ENCODE results near the gene CDKN1A.

The CDKN1A gene

DNA sequence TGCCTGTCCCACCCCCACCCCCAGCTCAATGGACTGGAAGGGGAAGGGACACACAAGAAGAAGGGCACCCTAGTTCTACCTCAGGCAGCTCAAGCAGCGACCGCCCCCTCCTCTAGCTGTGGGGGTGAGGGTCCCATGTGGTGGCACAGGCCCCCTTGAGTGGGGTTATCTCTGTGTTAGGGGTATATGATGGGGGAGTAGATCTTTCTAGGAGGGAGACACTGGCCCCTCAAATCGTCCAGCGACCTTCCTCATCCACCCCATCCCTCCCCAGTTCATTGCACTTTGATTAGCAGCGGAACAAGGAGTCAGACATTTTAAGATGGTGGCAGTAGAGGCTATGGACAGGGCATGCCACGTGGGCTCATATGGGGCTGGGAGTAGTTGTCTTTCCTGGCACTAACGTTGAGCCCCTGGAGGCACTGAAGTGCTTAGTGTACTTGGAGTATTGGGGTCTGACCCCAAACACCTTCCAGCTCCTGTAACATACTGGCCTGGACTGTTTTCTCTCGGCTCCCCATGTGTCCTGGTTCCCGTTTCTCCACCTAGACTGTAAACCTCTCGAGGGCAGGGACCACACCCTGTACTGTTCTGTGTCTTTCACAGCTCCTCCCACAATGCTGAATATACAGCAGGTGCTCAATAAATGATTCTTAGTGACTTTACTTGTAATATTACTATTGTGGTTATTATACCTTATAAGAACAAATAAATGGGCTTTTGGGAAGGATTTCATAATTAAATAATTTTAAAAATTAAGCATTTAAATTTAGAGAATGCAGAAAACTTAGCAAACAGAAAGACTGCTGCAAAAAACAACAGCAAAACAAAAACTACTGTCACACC is 8.4 kb downstream of the CDKN1A start:
- no peak for DNase-seq (ENCODE audit: low read depth)
- TF ChIP-seq, protein P1, sequence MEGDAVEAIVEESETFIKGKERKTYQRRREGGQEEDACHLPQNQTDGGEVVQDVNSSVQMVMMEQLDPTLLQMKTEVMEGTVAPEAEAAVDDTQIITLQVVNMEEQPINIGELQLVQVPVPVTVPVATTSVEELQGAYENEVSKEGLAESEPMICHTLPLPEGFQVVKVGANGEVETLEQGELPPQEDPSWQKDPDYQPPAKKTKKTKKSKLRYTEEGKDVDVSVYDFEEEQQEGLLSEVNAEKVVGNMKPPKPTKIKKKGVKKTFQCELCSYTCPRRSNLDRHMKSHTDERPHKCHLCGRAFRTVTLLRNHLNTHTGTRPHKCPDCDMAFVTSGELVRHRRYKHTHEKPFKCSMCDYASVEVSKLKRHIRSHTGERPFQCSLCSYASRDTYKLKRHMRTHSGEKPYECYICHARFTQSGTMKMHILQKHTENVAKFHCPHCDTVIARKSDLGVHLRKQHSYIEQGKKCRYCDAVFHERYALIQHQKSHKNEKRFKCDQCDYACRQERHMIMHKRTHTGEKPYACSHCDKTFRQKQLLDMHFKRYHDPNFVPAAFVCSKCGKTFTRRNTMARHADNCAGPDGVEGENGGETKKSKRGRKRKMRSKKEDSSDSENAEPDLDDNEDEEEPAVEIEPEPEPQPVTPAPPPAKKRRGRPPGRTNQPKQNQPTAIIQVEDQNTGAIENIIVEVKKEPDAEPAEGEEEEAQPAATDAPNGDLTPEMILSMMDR (IDR thresholded peaks at IDR 0.05; ENCODE audit: control insufficient read depth, insufficient read depth, low read depth, low read length, missing control alignments) = no peak

DNA sequence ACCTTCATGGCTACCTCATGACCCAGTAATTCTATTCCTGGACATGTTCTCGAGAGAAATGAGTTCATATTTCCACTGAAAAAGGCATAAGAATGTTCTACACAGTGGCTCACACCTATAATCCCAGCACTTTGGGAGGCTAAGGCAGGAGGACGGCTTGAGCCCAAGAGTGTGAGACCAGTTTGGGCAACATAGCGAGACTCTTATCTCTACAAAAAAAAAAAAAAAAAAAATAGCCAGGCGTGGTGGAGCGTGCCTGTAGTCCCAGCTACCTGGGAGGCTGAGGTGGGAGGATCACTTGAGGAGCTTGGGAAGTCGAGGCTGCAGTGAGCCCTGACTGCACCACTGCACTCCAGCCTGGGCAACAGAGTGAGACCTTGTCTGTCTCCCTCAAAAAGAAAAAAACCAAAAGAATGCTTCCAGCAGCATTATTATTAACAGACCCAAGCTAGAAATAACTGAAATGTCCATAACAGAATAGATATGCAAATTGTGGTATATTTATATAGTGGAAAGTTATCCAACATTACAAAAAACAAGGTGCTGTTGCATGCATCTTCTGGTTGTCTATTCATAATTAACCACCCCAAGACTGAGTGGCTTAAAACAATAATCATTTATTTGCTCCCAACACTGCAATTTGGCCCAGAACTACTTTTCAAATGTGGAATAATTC is 9.7 kb downstream of the CDKN1A start:
- H3K4me3 ChIP-seq (ENCODE audit: control insufficient read depth, low read depth, low read length) = no peak overlapping the region
- DNase-seq (ENCODE audit: low read depth) = no peak
- TF ChIP-seq, protein P1 (IDR thresholded peaks at IDR 0.05; ENCODE audit: control insufficient read depth, insufficient read depth, low read depth, low read length, missing control alignments) = no peak

More for the DNA sequence above, 8.4 kb downstream of the CDKN1A start:
- H3K4me3 ChIP-seq (ENCODE audit: control insufficient read depth, low read depth, low read length) = no peak overlapping the region

DNA sequence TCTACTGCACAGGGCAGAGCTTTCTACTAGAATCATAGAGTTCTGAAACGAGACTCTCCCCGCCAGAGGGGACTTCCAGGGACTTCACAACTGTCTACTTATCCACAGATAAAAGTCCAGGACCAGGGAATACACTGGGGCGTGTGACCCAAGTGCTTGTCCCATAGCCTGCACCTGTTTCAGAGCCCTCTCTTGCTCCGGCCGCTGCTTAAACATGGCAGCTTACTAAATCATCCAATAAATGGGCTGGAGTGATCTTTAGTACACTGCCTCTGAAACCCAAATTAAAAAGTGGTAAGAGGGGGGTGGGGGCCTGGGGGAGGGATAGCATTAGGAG is 10.2 kb downstream of the CDKN1A start:
- no peak overlapping the region for H3K4me3 ChIP-seq (ENCODE audit: control insufficient read depth, low read depth, low read length)
- TF ChIP-seq, protein P1 (IDR thresholded peaks at IDR 0.05; ENCODE audit: control insufficient read depth, insufficient read depth, low read depth, low read length, missing control alignments) = no peak
- DNase-seq (ENCODE audit: low read depth) = no peak

DNA sequence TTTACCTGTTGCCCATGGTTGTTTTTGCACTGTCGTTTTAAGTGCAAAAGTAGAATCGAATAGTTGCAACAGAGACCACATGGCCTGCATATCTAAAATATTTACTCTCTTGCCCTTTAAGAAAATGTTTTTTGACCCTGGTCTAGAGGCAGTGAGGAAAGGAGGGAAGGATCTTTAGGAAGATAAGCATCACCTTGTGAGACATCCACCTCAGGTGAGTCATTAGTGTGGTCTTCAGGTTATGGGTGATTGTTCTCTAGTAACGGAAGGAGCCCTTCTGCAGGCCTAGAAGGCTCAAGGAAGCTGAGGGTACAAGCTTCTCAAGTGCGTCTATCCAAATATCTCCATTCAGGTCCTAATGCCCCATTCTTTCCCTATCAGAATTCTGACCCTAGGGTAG is 12.5 kb downstream of the CDKN1A start:
- H3K4me3 ChIP-seq (ENCODE audit: control insufficient read depth, low read depth, low read length) = no peak overlapping the region
- TF ChIP-seq, protein P1 (IDR thresholded peaks at IDR 0.05; ENCODE audit: control insufficient read depth, insufficient read depth, low read depth, low read length, missing control alignments) = no peak
- DNase-seq (ENCODE audit: low read depth) = no peak

DNA sequence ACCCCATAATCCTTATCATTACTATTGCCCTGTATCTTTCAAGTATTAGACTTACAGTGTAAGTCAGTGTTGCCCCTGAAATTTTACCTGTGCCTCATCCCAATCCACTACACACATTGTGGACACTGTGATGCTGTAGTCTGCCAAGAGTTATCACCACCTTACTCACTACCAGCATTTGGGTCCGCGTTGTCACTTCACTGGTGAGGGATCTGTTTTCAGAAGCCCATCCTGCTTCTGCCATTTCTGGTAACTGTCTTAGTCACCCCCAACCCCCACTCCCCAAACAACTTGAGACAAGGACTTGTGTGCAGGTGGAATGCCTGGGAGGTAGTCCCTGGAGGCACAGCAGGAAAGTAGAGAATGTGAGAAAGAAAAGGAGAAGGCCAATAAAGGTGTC is 13.1 kb downstream of the CDKN1A start:
- TF ChIP-seq, protein P1 (IDR thresholded peaks at IDR 0.05; ENCODE audit: control insufficient read depth, insufficient read depth, low read depth, low read length, missing control alignments) = no peak
- H3K4me3 ChIP-seq (ENCODE audit: control insufficient read depth, low read depth, low read length) = no peak overlapping the region
- DNase-seq (ENCODE audit: low read depth) = no peak

DNA sequence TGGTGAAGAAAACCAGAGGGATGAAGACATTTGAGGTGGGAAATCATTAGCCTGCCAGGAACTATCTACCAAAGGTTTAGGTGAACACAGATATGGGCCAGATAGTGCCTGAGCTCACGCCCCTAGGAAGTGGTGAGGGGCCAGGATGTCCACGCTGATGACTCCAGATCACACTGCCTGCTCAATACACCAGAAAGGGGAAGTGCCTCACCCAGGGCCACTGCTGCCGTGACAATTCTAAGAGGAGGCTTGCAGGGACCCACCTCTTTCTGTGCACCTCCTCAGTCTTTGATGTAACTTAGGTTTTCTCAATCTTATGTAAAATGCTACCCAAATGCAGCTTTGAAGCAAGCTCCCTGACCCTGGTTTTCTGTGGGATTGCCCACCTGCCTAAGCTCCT is 13.7 kb downstream of the CDKN1A start:
- DNase-seq (ENCODE audit: low read depth) = no peak
- no peak overlapping the region for H3K4me3 ChIP-seq (ENCODE audit: control insufficient read depth, low read depth, low read length)
- TF ChIP-seq, protein P1 (IDR thresholded peaks at IDR 0.05; ENCODE audit: control insufficient read depth, insufficient read depth, low read depth, low read length, missing control alignments) = no peak
